ENCODE results near the gene MICAL3.

GRCh38 chr22:17803609-17804270 is 220.6 kb downstream of the MICAL3 start:
- TF ChIP-seq KDM4B (IDR thresholded peaks at IDR 0.05; ENCODE audit: borderline replicate concordance in 2 of 2, low read depth in 1 of 2) (no peak), BRCA1 (IDR thresholded peaks at IDR 0.05) (no peak), BRCA1 (CRISPR knock-in tag; IDR thresholded peaks at IDR 0.05) (no peak)

Data from K562 (cell line).